Endometrium (tissue), 2 donors: ENCODE results near the gene TRIM41.

ENCODE experiments used
- FAIRE-seq: peaks from 2 replicates; lab custom pipeline; 2012; peaks lifted over from hg19 to GRCh38; lab: Jason Lieb, UNC
- donor health status: control.
- donor health status: control.

The TRIM41 gene

GRCh38 chr5:181233088-181233800, 10.2 kb downstream of the TRIM41 start:
- no peak for FAIRE-seq

- FAIRE-seq = no peak
Observed at GRCh38 chr5:181233801-181234454, 10.8 kb downstream of the TRIM41 start.

GRCh38 chr5:181234455-181235306, 11.6 kb downstream of the TRIM41 start:
- FAIRE-seq = no peak

- no peak for FAIRE-seq
Observed at GRCh38 chr5:181235323-181235688, 12.2 kb downstream of the TRIM41 start.

GRCh38 chr5:181235689-181236366, 12.7 kb downstream of the TRIM41 start:
- FAIRE-seq = no peak

GRCh38 chr5:181236471-181236870, 13.4 kb downstream of the TRIM41 start:
- no peak for FAIRE-seq

GRCh38 chr5:181236954-181237641, 14.0 kb downstream of the TRIM41 start:
- FAIRE-seq = no peak

GRCh38 chr5:181237729-181238385, 14.8 kb downstream of the TRIM41 start:
- no peak for FAIRE-seq

- no peak for FAIRE-seq
Observed at GRCh38 chr5:181239062-181239663, 16.1 kb downstream of the TRIM41 start.

- no peak for FAIRE-seq
Observed at GRCh38 chr5:181241393-181241975, 18.4 kb downstream of the TRIM41 start.

GRCh38 chr5:181242031-181242451, 19.0 kb downstream of the TRIM41 start:
- no peak for FAIRE-seq

- no peak for FAIRE-seq
Observed at GRCh38 chr5:181243018-181243563, 20.0 kb downstream of the TRIM41 start.

GRCh38 chr5:181243564-181244343, 20.7 kb downstream of the TRIM41 start, which contains the start of gene RACK1:
Gene RACK1, minus strand, starts transcription at chr5:181243906. Its CDS starts 106 bp downstream, at chr5:181243800.
- FAIRE-seq = no peak

GRCh38 chr5:181245427-181246275, 22.6 kb downstream of the TRIM41 start:
- no peak for FAIRE-seq

GRCh38 chr5:181246276-181247049, 23.4 kb downstream of the TRIM41 start:
- no peak for FAIRE-seq

GRCh38 chr5:181248277-181248676, 25.2 kb downstream of the TRIM41 start:
- no peak for FAIRE-seq

- FAIRE-seq = no peak
Observed at GRCh38 chr5:181255276-181255675, 32.2 kb downstream of the TRIM41 start.
